Neural crest cell (in vitro differentiated cells): ENCODE results near the gene BSCL2. TPM values are rescaled to one million over a fixed set of nuclear protein-coding genes. Genes with fewer than 3 reads are reported as not detected.

Source experiments
- DNase-seq: peaks from one replicate; pipeline ENCODE4 v3.0.0; 2021; ENCODE audit warnings: low read depth, mixed read lengths, low spot score
- H3K27ac Mint-ChIP-seq: one replicate; pipeline ENCODE4 v1.8.0; 2021; ENCODE audit warnings: mild to moderate bottlenecking, mixed read lengths; ENCODE audit not compliant: unreplicated experiment
- H3K27me3 Mint-ChIP-seq: 2 replicates; pipeline ENCODE4 v1.8.0; 2021; ENCODE audit warnings: low read depth, mild to moderate bottlenecking, mixed read lengths
- H3K36me3 Mint-ChIP-seq: 2 replicates; pipeline ENCODE4 v1.8.0; 2021; ENCODE audit warnings: low read depth, mild to moderate bottlenecking, mixed read lengths
- H3K4me1 Mint-ChIP-seq: 2 replicates; pipeline ENCODE4 v1.8.0; 2021; ENCODE audit warnings: mixed read lengths
- H3K4me3 Mint-ChIP-seq: one replicate; pipeline ENCODE4 v1.8.0; 2021; ENCODE audit warnings: mild to moderate bottlenecking, mixed read lengths
- H3K9me3 Mint-ChIP-seq: 2 replicates; pipeline ENCODE4 v1.8.0; 2021; ENCODE audit warnings: mixed read lengths
- CTCF ChIP-seq: fragments of 200-600 bp; sonication (generic); conservative IDR thresholded peaks from 2 replicates; pipeline ENCODE4 v1.5.0; 2021; ENCODE audit warnings: antibody characterized with exemption, mild to moderate bottlenecking
- total RNA-seq: library from RNA; stranded (reverse); gene quantifications from 2 replicates; pipeline ENCODE4 v1.2.1, GENCODE V29; 2021

The BSCL2 gene
- total RNA-seq, 1 donor from 2014 or later, result 111 TPM

GRCh38 chr11:62725646-62726045 is 18.4 kb upstream of the BSCL2 start:
- Mint-ChIP-seq H3K27me3 (no peaks in the 10 kb centered on the region), H3K4me3 (peak overlapping the region; percentile 95), H3K27ac (peak overlapping the region; percentile 97), H3K36me3 (peaks cover 33% of the 10 kb centered on the region), H3K9me3 (no peaks in the 10 kb centered on the region), H3K4me1 (peaks cover 54% of the 10 kb centered on the region)
- TF ChIP-seq CTCF, result no peak
- DNase-seq, result no peak

- Mint-ChIP-seq H3K36me3 (peaks cover 43% of the 10 kb centered on the region), H3K27ac (peak overlapping the region; percentile 45), H3K4me3 (peak overlapping the region; percentile 95), H3K27me3 (no peaks in the 10 kb centered on the region), H3K9me3 (no peaks in the 10 kb centered on the region), H3K4me1 (peaks cover 54% of the 10 kb centered on the region)
- TF ChIP-seq CTCF, result no peak
- no peak for DNase-seq
These were observed 16.9 kb upstream of the BSCL2 start for GRCh38 chr11:62724171-62724570.

- Mint-ChIP-seq H3K36me3 (peaks cover 50% of the 10 kb centered on the region), H3K27ac (no peak overlapping the region), H3K4me3 (peak overlapping the region; percentile 75), H3K9me3 (no peaks in the 10 kb centered on the region), H3K4me1 (peaks cover 45% of the 10 kb centered on the region), H3K27me3 (no peaks in the 10 kb centered on the region)
- no peak for DNase-seq
- TF ChIP-seq CTCF, result no peak
These were observed 14.8 kb upstream of the BSCL2 start for GRCh38 chr11:62721994-62722393.

GRCh38 chr11:62719302-62719978 is 12.2 kb upstream of the BSCL2 start:
- Mint-ChIP-seq H3K27me3 (no peaks in the 10 kb centered on the region), H3K9me3 (no peaks in the 10 kb centered on the region), H3K27ac (no peak overlapping the region), H3K4me1 (peaks cover 27% of the 10 kb centered on the region), H3K4me3 (peak overlapping the region; percentile 42), H3K36me3 (peaks cover 55% of the 10 kb centered on the region)
- no peak for TF ChIP-seq CTCF
- DNase-seq, result no peak

GRCh38 chr11:62716816-62717215 is 9.6 kb upstream of the BSCL2 start:
- H3K27ac Mint-ChIP-seq, result no peak overlapping the region
- no peak for DNase-seq
- H3K4me3 Mint-ChIP-seq, result no peak overlapping the region
- peaks cover 6% of the 10 kb centered on the region for H3K4me1 Mint-ChIP-seq
- H3K27me3 Mint-ChIP-seq, result no peaks in the 10 kb centered on the region
- TF ChIP-seq CTCF, result no peak
- peaks cover 47% of the 10 kb centered on the region for H3K36me3 Mint-ChIP-seq
- no peaks in the 10 kb centered on the region for H3K9me3 Mint-ChIP-seq
